ENCODE measurements around the gene MSX2. TPM values are rescaled to one million over a fixed set of nuclear protein-coding genes. Genes with fewer than 3 reads are reported as not detected.

The MSX2 gene
- 1.9 and 2.2 TPM in 2 replicates for total RNA-seq (2012; rRNA removed)
- 3.7 and 4.0 TPM in 2 replicates for polyA plus RNA-seq (2012; rRNA removed)
- 2.1 and 4.0 TPM in 2 replicates for polyA plus RNA-seq (2012; cell fraction: cytosol; rRNA removed)
- polyA plus RNA-seq (2012; cell fraction: nucleus; rRNA removed; ENCODE audit: low replicate concordance) = 2.7 and 3.5 TPM in 2 replicates
- percentile 59 among the genes with signal in this experiment for Bru-seq, nascent RNA
- percentile 39 among the genes with signal in this experiment for BruChase-seq, experiment 1, labeled RNA remaining after a 6-hour chase
- percentile 61 among the genes with signal in this experiment for BruChase-seq, experiment 2, labeled RNA remaining after a 2-hour chase
- long read RNA-seq, transcript MSX2-201 (2 exons, 2,241 nt) = major isoform, 21 of 26 reads
- long read RNA-seq, partial matches to known transcripts = 0 of 26 reads
- long read RNA-seq, other reads (novel, unspliced or antisense) = 1 of 26 reads

DNA sequence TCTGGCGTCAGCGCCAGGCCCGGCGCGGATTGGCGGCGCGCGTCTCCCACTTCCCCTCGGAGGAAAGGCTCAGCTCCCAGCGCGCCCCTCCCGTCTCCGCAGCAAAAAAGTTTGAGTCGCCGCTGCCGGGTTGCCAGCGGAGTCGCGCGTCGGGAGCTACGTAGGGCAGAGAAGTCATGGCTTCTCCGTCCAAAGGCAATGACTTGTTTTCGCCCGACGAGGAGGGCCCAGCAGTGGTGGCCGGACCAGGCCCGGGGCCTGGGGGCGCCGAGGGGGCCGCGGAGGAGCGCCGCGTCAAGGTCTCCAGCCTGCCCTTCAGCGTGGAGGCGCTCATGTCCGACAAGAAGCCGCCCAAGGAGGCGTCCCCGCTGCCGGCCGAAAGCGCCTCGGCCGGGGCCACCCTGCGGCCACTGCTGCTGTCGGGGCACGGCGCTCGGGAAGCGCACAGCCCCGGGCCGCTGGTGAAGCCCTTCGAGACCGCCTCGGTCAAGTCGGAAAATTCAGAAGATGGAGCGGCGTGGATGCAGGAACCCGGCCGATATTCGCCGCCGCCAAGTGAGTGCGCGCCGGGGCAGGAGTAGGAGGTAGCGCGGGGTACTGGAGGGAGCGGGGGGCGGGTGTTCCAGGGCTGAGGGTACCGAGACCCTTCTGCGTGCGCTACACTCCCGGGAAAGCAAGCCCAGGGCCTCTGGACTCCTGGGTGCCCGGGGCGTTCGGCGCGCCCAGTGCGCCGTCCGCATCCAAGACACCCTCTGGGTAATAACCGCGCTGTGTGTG, at the start of gene MSX2:
Gene MSX2, plus strand, starts transcription at position 99 of the 777 bp plus-strand sequence. Its CDS starts 78 bp downstream, at position 177.
- no peak within 1 kb of the TSS for H4K8ac ChIP-seq (ENCODE audit: low read depth in 2 of 2, low read length in 2 of 2)
- BruUV-seq (replicated peaks) = TSS peak; percentile 50
- H3K23ac ChIP-seq (ENCODE audit: low read depth, low read length) = peak within 1 kb of the TSS; percentile 81
- H3K9ac ChIP-seq (ENCODE audit: low read depth, low read length) = peak within 1 kb of the TSS; percentile 58
- peak within 1 kb of the TSS; percentile 38 for H3K27ac ChIP-seq (ENCODE audit: insufficient read depth, low read length)
- no peak within 1 kb of the TSS for H2BK20ac ChIP-seq (ENCODE audit: low read depth, low read length)
- H2AK9ac ChIP-seq (replicated peaks; ENCODE audit: low read depth, low read length, poor library complexity) = no peak within 1 kb of the TSS
- H4K20me1 ChIP-seq (ENCODE audit: insufficient read depth, low read length) = no peaks in the 10 kb centered on the region
- ChIA-PET CTCF (interaction anchor here (1.0 kb wide), 1 partner anchor 228 kb away, joined by 3 read pairs; no protein-coding TSS in a partner anchor), POLR2A (ENCODE audit: unreplicated experiment) (interaction anchor here (1.0 kb wide), 1 partner anchor 190 kb away, joined by 6 read pairs; no protein-coding TSS in a partner anchor)
- no peak within 1 kb of the TSS for H4K5ac ChIP-seq (ENCODE audit: low read depth, low read length)
- WGBS, 2 experiments (ENCODE audit: extremely low coverage in 2 of 2, insufficient read length in 1 of 2) = 1% methylated on average over 62 of the region's 87 CpGs; no CpG with 5 or more reads in 1 of the 2 experiments
- DNase-seq (peak; percentile 86), ATAC-seq (ENCODE audit: low read depth) (peak; percentile 96)
- peak within 1 kb of the TSS; percentile 54 for H3K4me3 ChIP-seq (ENCODE audit: insufficient read depth, low read depth, low read length)
- dilution Hi-C loops (cut with HindIII; ENCODE audit: low sequenced_read_pairs, unreplicated experiment) (no loop called here), intact Hi-C loops (cut with micrococcal nuclease) (loop anchor here (1.0 to 2.0 kb wide), 4 partner anchors 68 to 305 kb away; no protein-coding TSS in a partner anchor), in situ Hi-C loops (cut with MboI; ENCODE audit: low sequenced_read_pairs) (loop anchor here (25.0 kb wide), 1 partner anchor 312 kb away; no protein-coding TSS in a partner anchor)
- H3K79me1 ChIP-seq (ENCODE audit: low read depth in 1 of 2, low read length in 2 of 2) = peaks cover 8% of the 10 kb centered on the region in 2 experiments; a peak in 3 of 4 replicates
- no peak within 1 kb of the TSS for H2BK5ac ChIP-seq (ENCODE audit: low read depth, low read length, poor library complexity, severe bottlenecking)
- no peak within 1 kb of the TSS; the same call in 1 of the 2 replicates for H2BK120ac ChIP-seq (ENCODE audit: low read depth, low read length)
- H3K4me1 ChIP-seq (ENCODE audit: control insufficient read depth, insufficient read depth, low read length) = no peaks in the 10 kb centered on the region
- H4K91ac ChIP-seq (ENCODE audit: insufficient read depth, low read depth, low read length) = no peak within 1 kb of the TSS
- no peak within 1 kb of the TSS for H2BK15ac ChIP-seq (ENCODE audit: low read depth, low read length)
- H2AFZ ChIP-seq (replicated peaks; ENCODE audit: low read length, poor library complexity) = peak within 1 kb of the TSS; percentile 93
- H3K36me3 ChIP-seq (ENCODE audit: control insufficient read depth, insufficient read depth, low read length) = peaks cover 6% of the 10 kb centered on the region; the same call in 1 of the 2 replicates
- H3K4ac ChIP-seq (ENCODE audit: low read depth, low read length) = no peak within 1 kb of the TSS; the same call in 1 of the 2 replicates
- H3K27me3 ChIP-seq (ENCODE audit: control insufficient read depth, insufficient read depth, low read length) = peaks cover 40% of the 10 kb centered on the region
- no peak within 1 kb of the TSS for H2AK5ac ChIP-seq (ENCODE audit: low read depth, low read length)
- H3K4me2 ChIP-seq (ENCODE audit: low read depth, low read length) = peak within 1 kb of the TSS; percentile 97
- no peaks in the 10 kb centered on the region for H3K9me1 ChIP-seq (ENCODE audit: insufficient read depth, low read length)
- H3K56ac ChIP-seq (ENCODE audit: extremely low read depth, insufficient read depth, low read length) = no peak within 1 kb of the TSS
- 0 out of 2 replicates have a peak within 1 kb of the TSS, but pooled peaks have one; percentile 33 for H3K14ac ChIP-seq (replicated peaks; ENCODE audit: low read depth, low read length)
- H3K9me3 ChIP-seq (ENCODE audit: control insufficient read depth, insufficient read depth, low read length) = peaks cover 2% of the 10 kb centered on the region; the same call in 1 of the 2 replicates
- peak within 1 kb of the TSS; percentile 42; the same call in 1 of the 2 replicates for H3K18ac ChIP-seq (ENCODE audit: low read depth, low read length)
- TF ChIP-seq POLR2A (IDR thresholded peaks at IDR 0.05; ENCODE audit: low read depth, low read length) = peak; percentile 59
- TF ChIP-seq RAD21 (IDR thresholded peaks at IDR 0.05; ENCODE audit: low read length) = no peak
- peak; percentile 26; the same call in 1 of the 2 replicates for TF ChIP-seq MXI1 (IDR thresholded peaks at IDR 0.05; ENCODE audit: borderline replicate concordance, low read depth, low read length)
- no peak for TF ChIP-seq SMC3 (IDR thresholded peaks at IDR 0.05; ENCODE audit: low read depth, low read length)
- TF ChIP-seq, protein P1, sequence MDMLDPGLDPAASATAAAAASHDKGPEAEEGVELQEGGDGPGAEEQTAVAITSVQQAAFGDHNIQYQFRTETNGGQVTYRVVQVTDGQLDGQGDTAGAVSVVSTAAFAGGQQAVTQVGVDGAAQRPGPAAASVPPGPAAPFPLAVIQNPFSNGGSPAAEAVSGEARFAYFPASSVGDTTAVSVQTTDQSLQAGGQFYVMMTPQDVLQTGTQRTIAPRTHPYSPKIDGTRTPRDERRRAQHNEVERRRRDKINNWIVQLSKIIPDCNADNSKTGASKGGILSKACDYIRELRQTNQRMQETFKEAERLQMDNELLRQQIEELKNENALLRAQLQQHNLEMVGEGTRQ (IDR thresholded peaks at IDR 0.05; ENCODE audit: low read depth, low read length) = no peak
- TF ChIP-seq MAZ (IDR thresholded peaks at IDR 0.05; ENCODE audit: borderline replicate concordance, low read depth, low read length) = peak; percentile 85; the same call in 1 of the 2 replicates
- TF ChIP-seq BHLHE40 (IDR thresholded peaks at IDR 0.05; ENCODE audit: low read depth, low read length) = no peak
- no peak for TF ChIP-seq CEBPB (IDR thresholded peaks at IDR 0.05; ENCODE audit: low read depth, low read length)
- TF ChIP-seq, protein P2, sequence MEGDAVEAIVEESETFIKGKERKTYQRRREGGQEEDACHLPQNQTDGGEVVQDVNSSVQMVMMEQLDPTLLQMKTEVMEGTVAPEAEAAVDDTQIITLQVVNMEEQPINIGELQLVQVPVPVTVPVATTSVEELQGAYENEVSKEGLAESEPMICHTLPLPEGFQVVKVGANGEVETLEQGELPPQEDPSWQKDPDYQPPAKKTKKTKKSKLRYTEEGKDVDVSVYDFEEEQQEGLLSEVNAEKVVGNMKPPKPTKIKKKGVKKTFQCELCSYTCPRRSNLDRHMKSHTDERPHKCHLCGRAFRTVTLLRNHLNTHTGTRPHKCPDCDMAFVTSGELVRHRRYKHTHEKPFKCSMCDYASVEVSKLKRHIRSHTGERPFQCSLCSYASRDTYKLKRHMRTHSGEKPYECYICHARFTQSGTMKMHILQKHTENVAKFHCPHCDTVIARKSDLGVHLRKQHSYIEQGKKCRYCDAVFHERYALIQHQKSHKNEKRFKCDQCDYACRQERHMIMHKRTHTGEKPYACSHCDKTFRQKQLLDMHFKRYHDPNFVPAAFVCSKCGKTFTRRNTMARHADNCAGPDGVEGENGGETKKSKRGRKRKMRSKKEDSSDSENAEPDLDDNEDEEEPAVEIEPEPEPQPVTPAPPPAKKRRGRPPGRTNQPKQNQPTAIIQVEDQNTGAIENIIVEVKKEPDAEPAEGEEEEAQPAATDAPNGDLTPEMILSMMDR (conservative IDR thresholded peaks at IDR 0.05; ENCODE audit: low read depth, low read length) = no peak
- no peak for TF ChIP-seq FOS (IDR thresholded peaks at IDR 0.05; ENCODE audit: low read depth, low read length)
- TF ChIP-seq, protein P3, sequence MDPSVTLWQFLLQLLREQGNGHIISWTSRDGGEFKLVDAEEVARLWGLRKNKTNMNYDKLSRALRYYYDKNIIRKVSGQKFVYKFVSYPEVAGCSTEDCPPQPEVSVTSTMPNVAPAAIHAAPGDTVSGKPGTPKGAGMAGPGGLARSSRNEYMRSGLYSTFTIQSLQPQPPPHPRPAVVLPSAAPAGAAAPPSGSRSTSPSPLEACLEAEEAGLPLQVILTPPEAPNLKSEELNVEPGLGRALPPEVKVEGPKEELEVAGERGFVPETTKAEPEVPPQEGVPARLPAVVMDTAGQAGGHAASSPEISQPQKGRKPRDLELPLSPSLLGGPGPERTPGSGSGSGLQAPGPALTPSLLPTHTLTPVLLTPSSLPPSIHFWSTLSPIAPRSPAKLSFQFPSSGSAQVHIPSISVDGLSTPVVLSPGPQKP (IDR thresholded peaks at IDR 0.05; ENCODE audit: borderline replicate concordance, low read depth, low read length) = no peak
